Prostate gland (tissue), 2 donors: ENCODE data around the gene TMEM140. TPM values are rescaled to one million over a fixed set of nuclear protein-coding genes. Genes with fewer than 3 reads are reported as not detected.

Source experiments
- DNase-seq: peaks from one replicate; pipeline ENCODE4 v3.0.0-alpha.2; 2019; ENCODE audit warnings: low spot score
- H3K27ac ChIP-seq, 2 donors: fragments of 200-600 bp; sonication (generic); 2 replicates each; pipeline ENCODE4 v1.5.1; 2017 to 2019
- H3K27me3 ChIP-seq: fragments of 200-600 bp; sonication (generic); replicated peaks from 2 replicates; pipeline ENCODE4 v1.5.1; 2019; ENCODE audit not compliant: insufficient read depth
- H3K36me3 ChIP-seq, 2 donors: fragments of 200-600 bp; sonication (generic); 1 replicate in 1 of 2; 2 replicates in 1 of 2; pipeline versions ENCODE4 v1.5.1 to v1.8.1; 2017 to 2019
- H3K4me1 ChIP-seq: fragments of 200-600 bp; sonication (generic); replicated peaks from 2 replicates; pipeline ENCODE4 v1.5.1; 2019
- H3K4me3 ChIP-seq, 2 donors: fragments of 200-600 bp; sonication (generic); 2 replicates each; pipeline ENCODE4 v1.5.1; 2017 to 2019
- H3K9me3 ChIP-seq: fragments of 200-600 bp; sonication (generic); 2 replicates; pipeline ENCODE4 v1.5.1; 2017
- POLR2A ChIP-seq: fragments of 450-650 bp; IDR thresholded peaks from one replicate; pipeline ENCODE4 v1.6.1; 2016; ENCODE audit warnings: antibody characterized with exemption, mild to moderate bottlenecking
- POLR2AphosphoS5 ChIP-seq: sonication (generic); formaldehyde crosslinking; IDR thresholded peaks from one replicate; pipeline ENCODE4 v1.6.1; 2017; ENCODE audit warnings: antibody characterized with exemption
- WGBS: methylation state at CpG from one replicate; pipeline ENCODE4 v1.1.5; 2018; 5-methylcytosine and 5-hydroxymethylcytosine counted together
- intact Hi-C: fragments of 100-400 bp; cut with DNase I; formaldehyde crosslinking; loops from one replicate; pipeline ENCODE4 v1.14.2; 2022
- total RNA-seq, 2 donors: library from RNA; depleted of rRNA; stranded (reverse); fragments of >200 nt; gene quantifications; one replicate each; pipeline ENCODE4 v1.1.0, GENCODE V29; 2016
- TF ChIP-seq, protein P1 (sequence below), 4 experiments: fragments of 200-600 bp in 2 of 4; fragments of 450-650 bp in 2 of 4; sonication (generic) in 2 of 4; IDR thresholded peaks; 1 replicate in 3 of 4; 2 replicates in 1 of 4; pipeline ENCODE4 v1.5.1; 2016 to 2019; ENCODE audit warnings: antibody characterized with exemption in 4 of 4, mild to moderate bottlenecking in 2 of 4, moderate library complexity in 2 of 4

The TMEM140 gene
- total RNA-seq, 2 donors from 2014 or later, result 8.2 to 14.6 TPM

DNA sequence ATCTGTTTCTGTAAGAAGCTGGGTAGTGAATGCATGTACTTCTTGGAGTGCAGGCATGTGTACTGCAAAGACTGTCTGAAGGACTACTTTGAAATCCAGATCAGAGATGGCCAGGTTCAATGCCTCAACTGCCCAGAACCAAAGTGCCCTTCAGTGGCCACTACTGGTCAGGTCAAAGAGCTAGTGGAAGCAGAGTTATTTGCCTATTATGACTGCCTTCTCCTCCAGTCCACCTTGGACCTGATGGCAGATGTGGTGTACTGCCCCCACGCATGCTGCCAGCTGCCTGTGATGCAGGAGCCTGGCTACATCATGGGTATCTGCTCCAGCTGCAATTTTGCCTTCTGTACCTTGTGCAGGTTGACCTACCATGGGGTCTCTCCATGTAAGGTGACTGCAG lies 18.9 kb upstream of the TMEM140 start:
- H3K27ac ChIP-seq, result no peak overlapping the region
- 94% methylated on average over 1 of the region's 1 CpG for WGBS
- intact Hi-C loops, result no loop called here

DNA sequence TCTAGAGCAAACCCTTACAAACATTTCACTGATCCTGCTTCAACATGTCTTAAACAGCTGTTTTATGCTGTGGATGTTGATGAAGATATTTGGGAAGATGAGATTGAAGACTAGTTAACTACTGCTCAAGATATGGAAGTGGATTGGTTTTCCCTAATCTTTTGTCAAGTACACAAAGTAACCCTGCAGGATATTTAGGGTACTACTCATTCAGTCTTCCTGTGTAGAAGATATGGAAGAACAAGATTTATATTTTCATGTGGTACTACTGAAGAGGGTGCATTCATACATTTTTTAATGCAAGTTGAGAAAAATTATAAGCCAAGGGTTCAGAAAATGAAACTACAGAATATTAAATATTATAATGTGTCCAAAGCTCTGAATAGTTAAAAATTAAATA lies 18.3 kb upstream of the TMEM140 start:
- Histone ChIP-seq H3K27ac (no peak overlapping the region), H3K36me3 (no peaks in the 10 kb centered on the region), H3K4me3 (no peak overlapping the region), H3K27me3 (no peaks in the 10 kb centered on the region), H3K4me1 (no peaks in the 10 kb centered on the region), H3K9me3 (no peaks in the 10 kb centered on the region)
- intact Hi-C loops, result no loop called here
- DNase-seq, result no peak
- TF ChIP-seq, protein P1, sequence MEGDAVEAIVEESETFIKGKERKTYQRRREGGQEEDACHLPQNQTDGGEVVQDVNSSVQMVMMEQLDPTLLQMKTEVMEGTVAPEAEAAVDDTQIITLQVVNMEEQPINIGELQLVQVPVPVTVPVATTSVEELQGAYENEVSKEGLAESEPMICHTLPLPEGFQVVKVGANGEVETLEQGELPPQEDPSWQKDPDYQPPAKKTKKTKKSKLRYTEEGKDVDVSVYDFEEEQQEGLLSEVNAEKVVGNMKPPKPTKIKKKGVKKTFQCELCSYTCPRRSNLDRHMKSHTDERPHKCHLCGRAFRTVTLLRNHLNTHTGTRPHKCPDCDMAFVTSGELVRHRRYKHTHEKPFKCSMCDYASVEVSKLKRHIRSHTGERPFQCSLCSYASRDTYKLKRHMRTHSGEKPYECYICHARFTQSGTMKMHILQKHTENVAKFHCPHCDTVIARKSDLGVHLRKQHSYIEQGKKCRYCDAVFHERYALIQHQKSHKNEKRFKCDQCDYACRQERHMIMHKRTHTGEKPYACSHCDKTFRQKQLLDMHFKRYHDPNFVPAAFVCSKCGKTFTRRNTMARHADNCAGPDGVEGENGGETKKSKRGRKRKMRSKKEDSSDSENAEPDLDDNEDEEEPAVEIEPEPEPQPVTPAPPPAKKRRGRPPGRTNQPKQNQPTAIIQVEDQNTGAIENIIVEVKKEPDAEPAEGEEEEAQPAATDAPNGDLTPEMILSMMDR (IDR thresholded peaks at IDR 0.05), result no peak
- TF ChIP-seq POLR2AphosphoS5 (no peak), POLR2A (no peak)

More for the DNA sequence above, 18.9 kb upstream of the TMEM140 start:
- Histone ChIP-seq H3K36me3 (no peaks in the 10 kb centered on the region), H3K4me3 (no peak overlapping the region), H3K4me1 (no peaks in the 10 kb centered on the region), H3K27me3 (no peaks in the 10 kb centered on the region), H3K9me3 (no peaks in the 10 kb centered on the region)
- no peak for DNase-seq
- TF ChIP-seq POLR2AphosphoS5 (no peak), POLR2A (no peak)
- TF ChIP-seq, protein P1 (IDR thresholded peaks at IDR 0.05), result no peak

DNA sequence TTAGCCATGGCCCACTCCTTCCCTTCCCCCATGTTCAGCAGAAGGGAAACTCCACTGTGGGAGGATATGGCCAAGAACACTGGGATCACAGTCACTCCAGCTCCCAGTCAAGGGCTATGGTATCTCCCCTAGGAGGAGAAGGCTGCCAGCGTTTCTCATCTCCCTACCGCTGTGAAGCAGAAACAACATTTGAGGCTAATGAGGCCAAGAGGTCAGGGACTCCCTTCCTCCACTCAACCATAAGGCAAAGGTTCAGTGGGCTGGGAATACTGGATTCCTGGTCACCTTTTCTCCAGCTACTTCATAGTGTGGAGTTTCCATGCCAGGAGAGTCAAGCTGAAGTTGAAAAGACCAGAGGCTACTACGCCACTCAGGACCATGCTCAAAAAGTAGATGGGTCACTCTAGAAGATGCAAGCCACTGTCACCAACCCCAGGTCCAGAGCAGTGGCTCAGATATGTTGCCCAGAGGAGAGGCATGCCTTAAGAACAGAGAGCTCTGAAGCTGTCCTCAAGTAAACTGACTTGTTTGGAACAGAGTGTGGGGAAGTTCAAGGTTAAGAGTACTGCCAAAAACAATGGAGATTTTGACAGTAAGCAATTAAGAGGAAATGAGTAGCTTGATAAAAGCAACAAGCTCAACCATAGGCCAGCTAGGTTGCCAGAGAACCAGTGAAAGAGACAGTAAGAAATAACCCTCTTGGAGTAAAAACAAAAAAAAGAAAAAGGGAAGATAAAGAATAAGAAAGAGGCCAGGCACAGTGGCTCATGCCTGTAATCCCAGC lies 3.8 kb upstream of the TMEM140 start:
- intact Hi-C loops, result no loop called here
- H3K4me1 ChIP-seq, result peaks cover under 1% of the 10 kb centered on the region
- H3K27ac ChIP-seq, result no peak overlapping the region
- 85% methylated on average over 3 of the region's 3 CpGs for WGBS
- no peaks in the 10 kb centered on the region for H3K9me3 ChIP-seq
- no peak overlapping the region for H3K4me3 ChIP-seq
- TF ChIP-seq, protein P1 (IDR thresholded peaks at IDR 0.05), result no peak
- TF ChIP-seq POLR2AphosphoS5 (no peak), POLR2A (no peak)
- no peak for DNase-seq
- H3K36me3 ChIP-seq, result no peaks in the 10 kb centered on the region
- no peaks in the 10 kb centered on the region for H3K27me3 ChIP-seq

DNA sequence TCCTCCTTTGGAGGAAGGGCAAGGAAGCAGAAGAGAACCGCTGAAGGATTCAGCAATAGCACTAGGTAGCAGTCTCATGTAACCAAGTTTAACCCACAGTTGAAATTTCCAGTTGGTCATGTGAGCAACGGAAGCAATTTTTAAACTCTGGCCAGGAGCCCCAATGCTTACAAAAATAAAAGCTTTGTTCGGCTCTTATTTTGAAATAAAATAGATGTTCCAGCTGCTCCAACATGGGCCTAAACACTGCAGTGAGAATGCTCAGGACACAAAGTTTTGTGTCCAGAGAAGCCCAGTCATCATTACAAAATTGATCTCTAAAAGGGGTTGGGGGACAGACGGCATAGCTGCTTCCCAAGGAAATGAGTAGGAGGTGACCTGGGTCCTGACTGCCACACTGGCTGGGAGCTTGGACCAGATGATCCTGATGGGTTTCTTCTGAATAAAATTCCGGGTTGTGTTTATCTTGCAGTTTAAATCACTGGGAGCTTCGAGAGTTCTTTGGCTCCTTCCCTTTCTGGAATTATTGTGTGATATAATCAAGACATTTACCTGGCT lies 452 bp upstream of the TMEM140 start:
- 10% methylated on average over 6 of the region's 6 CpGs for WGBS
- intact Hi-C loops, result loop anchor here (5.0 kb wide), 1 partner anchor 160 kb away; the partner anchor contains the start of gene AGBL3
- H3K27me3 ChIP-seq, result no peaks in the 10 kb centered on the region
- DNase-seq, result no peak
- H3K36me3 ChIP-seq, result no peaks in the 10 kb centered on the region
- peak overlapping the region; percentile 31 to 46 for H3K4me3 ChIP-seq
- peaks cover 5% of the 10 kb centered on the region for H3K4me1 ChIP-seq
- no peaks in the 10 kb centered on the region for H3K9me3 ChIP-seq
- no peak for TF ChIP-seq POLR2AphosphoS5
- TF ChIP-seq, protein P1 (IDR thresholded peaks at IDR 0.05), result no peak
- no peak for TF ChIP-seq POLR2A
- peak overlapping the region; percentile 89 to 95 for H3K27ac ChIP-seq
